HepG2 (cell line): Measurements from ENCODE around the gene RAB11FIP5. TPM values are rescaled to one million over a fixed set of nuclear protein-coding genes. Genes with fewer than 3 reads are reported as not detected.

ENCODE experiments used
- ASH2L ChIP-seq: fragments of 300-600, 200-600 bp; sonication (generic); IDR thresholded peaks from 2 replicates; pipeline ENCODE4 v1.7.0; 2017; ENCODE audit warnings: low read depth, mild to moderate bottlenecking, moderate library complexity, mixed read lengths, low read length; ENCODE audit not compliant: insufficient read length
- ESRRA ChIP-seq: sonication (generic); formaldehyde crosslinking; IDR thresholded peaks from 2 replicates; pipeline ENCODE4 v1.5.1; 2020; ENCODE audit warnings: mild to moderate bottlenecking, low read depth, missing genetic modification reagents
- GABPB1 ChIP-seq: IDR thresholded peaks from 2 replicates; pipeline ENCODE4 v1.6.1; 2016; ENCODE audit warnings: mild to moderate bottlenecking, missing genetic modification reagents, moderate library complexity, missing compliant biosample characterization
- GLI4 ChIP-seq: sonication (generic); formaldehyde crosslinking; IDR thresholded peaks from 2 replicates; pipeline ENCODE4 v1.5.1; 2020; ENCODE audit warnings: missing genetic modification reagents, mild to moderate bottlenecking, moderate library complexity, borderline replicate concordance
- KLF11 ChIP-seq: IDR thresholded peaks from 2 replicates; pipeline ENCODE4 v1.6.1; 2016; ENCODE audit warnings: missing compliant biosample characterization
- MYC ChIP-seq: sonication (generic); formaldehyde crosslinking; IDR thresholded peaks from 2 replicates; pipeline ENCODE4 v1.9.0; 2021; ENCODE audit warnings: missing genetic modification reagents, borderline replicate concordance
- NFE2L2 ChIP-seq: fragments of 150-350 bp; IDR thresholded peaks from 2 replicates; pipeline ENCODE4 v1.6.1; 2014; ENCODE audit warnings: low read length
- NR2F1 ChIP-seq, 2 experiments: fragments of 450-650 bp in 1 of 2; formaldehyde crosslinking in 1 of 2; IDR thresholded peaks; 2 replicates each; pipeline versions ENCODE4 v1.5.0 to v1.6.1; 2016 to 2020; ENCODE audit warnings: mild to moderate bottlenecking in 1 of 2, missing compliant biosample characterization in 1 of 2, missing genetic modification reagents in 1 of 2, moderate library complexity in 1 of 2
- REST ChIP-seq, 2 experiments: IDR thresholded peaks; 2 replicates each; pipeline ENCODE4 v1.6.1; 2011 to 2012; ENCODE audit warnings: low read length in 2 of 2, borderline replicate concordance in 1 of 2, low read depth in 1 of 2, mild to moderate bottlenecking in 1 of 2, moderate library complexity in 1 of 2
- SIN3A ChIP-seq: IDR thresholded peaks from 2 replicates; pipeline ENCODE4 v1.6.1; 2011; ENCODE audit warnings: low read depth, mild to moderate bottlenecking, control low read depth, low read length, borderline replicate concordance
- ZMYM2 ChIP-seq: sonication (generic); formaldehyde crosslinking; IDR thresholded peaks from 2 replicates; pipeline ENCODE4 v1.8.0; 2022; ENCODE audit warnings: mild to moderate bottlenecking, missing genetic modification reagents
- ZUFSP ChIP-seq: sonication (generic); formaldehyde crosslinking; IDR thresholded peaks from 2 replicates; pipeline ENCODE4 v1.9.0; 2021; ENCODE audit warnings: missing genetic modification reagents, mild to moderate bottlenecking, borderline replicate concordance
- polyA plus RNA-seq, 8 experiments: library from polyadenylated mRNA; depleted of rRNA in 3 of 8; stranded (reverse) in 7 of 8; unstranded in 1 of 8; fragments of >200 nt; fragmentation: Illumina TruSeq in 4 of 8; extraction: Trizol in 4 of 8; gene quantifications; 2 replicates each; pipeline versions ENCODE4 v1.2.1 to v1.2.3, GENCODE V29; 2011 to 2016; ENCODE audit warnings: low read depth in 4 of 8, missing spikeins in 1 of 8, mixed read lengths in 1 of 8; ENCODE audit not compliant: insufficient read depth in 1 of 8
- total RNA-seq, 5 experiments: library from RNA; depleted of rRNA; stranded (reverse); fragments of >200 nt; fragmentation: Illumina TruSeq; extraction: Trizol; gene quantifications; 2 replicates each; pipeline ENCODE4 v1.2.3, GENCODE V29; 2016; ENCODE audit warnings: low read depth in 1 of 5

Gene RAB11FIP5
- total and polyA plus RNA-seq, 2 of the 13 experiments (the other 11 are each of a cell fraction or from before 2014, with no cell fraction given) = 9.4 to 22.9 TPM

GRCh38 chr2:73031725-73032701 is 80.7 kb downstream of the RAB11FIP5 start (continued):
- TF ChIP-seq REST (IDR thresholded peaks at IDR 0.05; ENCODE audit: borderline replicate concordance in 1 of 2, low read depth in 1 of 2, low read length in 2 of 2) (peak in 1 of 2 experiments; percentile 79; a peak in 2 of 4 replicates), NFE2L2 (peak; percentile 47; the same call in 1 of the 2 replicates), SIN3A (0 out of 2 replicates have a peak, but pooled peaks have one; percentile 70), MYC (CRISPR knock-in tag) (peak; percentile 52; the same call in 1 of the 2 replicates), KLF11 (no peak), GABPB1 (CRISPR knock-in tag) (peak; percentile 30; the same call in 1 of the 2 replicates), ESRRA (peak; percentile 13; the same call in 1 of the 2 replicates), ZUFSP (CRISPR knock-in tag) (no peak), GLI4 (peak; percentile 62; the same call in 1 of the 2 replicates), ZMYM2 (CRISPR knock-in tag) (peak; percentile 25; the same call in 1 of the 2 replicates), NR2F1 (CRISPR knock-in tag; IDR thresholded peaks at IDR 0.05) (no peak; a peak in 3 of 4 replicates), ASH2L (peak; percentile 100)
